IPS DF 6.9 (cell line): ENCODE data around the gene SMIM44.

Experiments
- DNase-seq: peaks from one replicate; pipeline ENCODE4 v3.0.0-alpha.2; 2013; ENCODE audit warnings: low read depth, low spot score
- H3K27ac ChIP-seq: one replicate; pipeline ENCODE4 v1.5.1; 2013; ENCODE audit warnings: low read length, control low read depth
- H3K27me3 ChIP-seq: 2 replicates; pipeline ENCODE4 v1.6.1; 2013; ENCODE audit warnings: mild to moderate bottlenecking, low read length; ENCODE audit not compliant: control insufficient read depth, insufficient read depth
- H3K36me3 ChIP-seq: 2 replicates; pipeline ENCODE4 v1.6.1; 2013; ENCODE audit warnings: low read length; ENCODE audit not compliant: control insufficient read depth, insufficient read depth
- H3K4me1 ChIP-seq: 2 replicates; pipeline ENCODE4 v1.6.1; 2013; ENCODE audit warnings: low read length; ENCODE audit not compliant: control insufficient read depth, insufficient read depth
- H3K4me3 ChIP-seq: 2 replicates; pipeline ENCODE4 v1.5.1; 2013; ENCODE audit warnings: mild to moderate bottlenecking, low read length
- H3K9me3 ChIP-seq: 2 replicates; pipeline ENCODE4 v1.6.1; 2013; ENCODE audit warnings: low read length, inconsistent platforms; ENCODE audit not compliant: control insufficient read depth, insufficient read depth
- WGBS: extraction: QIAGEN DNeasy Blood & Tissue Kit; methylation state at CpG from one replicate; pipeline ENCODE4 v1.1.7; 2013; ENCODE audit warnings: mixed read lengths, missing lambda C conversion rate; ENCODE audit not compliant: insufficient read length, insufficient coverage; 5-methylcytosine and 5-hydroxymethylcytosine counted together

Gene SMIM44

GRCh38 chr19:3433313-3433712 lies 49.9 kb downstream of the SMIM44 start:
- Histone ChIP-seq H3K4me1 (0 out of 2 replicates have a peak, but pooled peaks cover 4% of the 10 kb centered on the region), H3K9me3 (no peaks in the 10 kb centered on the region), H3K27me3 (no peaks in the 10 kb centered on the region), H3K27ac (no peak overlapping the region), H3K36me3 (no peaks in the 10 kb centered on the region), H3K4me3 (no peak overlapping the region)
- WGBS = no CpG with 5 or more reads among the region's 12 CpGs
- no peak for DNase-seq
